Measurements from ENCODE around the gene CD300H.

DNA sequence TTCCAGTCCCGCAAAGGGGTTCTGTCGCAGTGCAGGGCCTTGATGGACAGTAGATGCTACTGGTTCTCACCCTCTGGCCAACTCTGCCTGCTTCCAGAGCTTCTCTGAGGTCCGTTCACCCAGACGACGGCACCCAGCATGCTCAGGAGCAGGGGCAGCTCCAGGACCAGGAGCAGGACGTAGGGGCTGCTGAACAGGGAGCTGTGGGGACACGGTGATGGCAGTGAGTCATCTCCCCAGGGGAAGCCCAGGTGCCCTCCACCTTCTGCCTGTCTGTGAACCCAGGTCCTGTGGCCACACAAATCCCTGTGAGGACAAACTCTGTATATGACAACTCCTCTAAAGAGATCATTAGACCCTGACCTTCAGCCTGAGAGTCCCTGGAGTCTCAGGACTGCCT lies 18.0 kb downstream of the CD300H start:
- TF ChIP-seq, protein P1, sequence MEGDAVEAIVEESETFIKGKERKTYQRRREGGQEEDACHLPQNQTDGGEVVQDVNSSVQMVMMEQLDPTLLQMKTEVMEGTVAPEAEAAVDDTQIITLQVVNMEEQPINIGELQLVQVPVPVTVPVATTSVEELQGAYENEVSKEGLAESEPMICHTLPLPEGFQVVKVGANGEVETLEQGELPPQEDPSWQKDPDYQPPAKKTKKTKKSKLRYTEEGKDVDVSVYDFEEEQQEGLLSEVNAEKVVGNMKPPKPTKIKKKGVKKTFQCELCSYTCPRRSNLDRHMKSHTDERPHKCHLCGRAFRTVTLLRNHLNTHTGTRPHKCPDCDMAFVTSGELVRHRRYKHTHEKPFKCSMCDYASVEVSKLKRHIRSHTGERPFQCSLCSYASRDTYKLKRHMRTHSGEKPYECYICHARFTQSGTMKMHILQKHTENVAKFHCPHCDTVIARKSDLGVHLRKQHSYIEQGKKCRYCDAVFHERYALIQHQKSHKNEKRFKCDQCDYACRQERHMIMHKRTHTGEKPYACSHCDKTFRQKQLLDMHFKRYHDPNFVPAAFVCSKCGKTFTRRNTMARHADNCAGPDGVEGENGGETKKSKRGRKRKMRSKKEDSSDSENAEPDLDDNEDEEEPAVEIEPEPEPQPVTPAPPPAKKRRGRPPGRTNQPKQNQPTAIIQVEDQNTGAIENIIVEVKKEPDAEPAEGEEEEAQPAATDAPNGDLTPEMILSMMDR (IDR thresholded peaks at IDR 0.05 in 2 of 3, conservative IDR thresholded peaks at IDR 0.05 in 1 of 3; ENCODE audit: borderline replicate concordance in 1 of 3, insufficient read depth in 1 of 3, low read depth in 2 of 3, low read length in 2 of 3) = no peak
- no peak for TF ChIP-seq POLR2A (IDR thresholded peaks at IDR 0.05; ENCODE audit: borderline replicate concordance, extremely low read depth, insufficient read depth, insufficient read length)
- TF ChIP-seq POLR2AphosphoS5 (IDR thresholded peaks at IDR 0.05; ENCODE audit: low read depth, low read length) = no peak
- TF ChIP-seq ELF1 (IDR thresholded peaks at IDR 0.05; ENCODE audit: borderline replicate concordance, low read depth) = no peak
- TF ChIP-seq SIN3A (IDR thresholded peaks at IDR 0.05; ENCODE audit: low read depth) = no peak
- TF ChIP-seq YY1 (IDR thresholded peaks at IDR 0.05; ENCODE audit: extremely low read depth, insufficient replicate concordance, low read depth, low read length) = no peak
- TF ChIP-seq TCF7L2 (IDR thresholded peaks at IDR 0.05; ENCODE audit: borderline replicate concordance, extremely low read depth, insufficient read depth, insufficient read length) = no peak
- TF ChIP-seq EZH2 (IDR thresholded peaks at IDR 0.05) = no peak

All from HCT116 (cell line).